A549 (cell line): ENCODE results near the gene ASPSCR1.

ENCODE experiments used
- BHLHE40 ChIP-seq: IDR thresholded peaks from 2 replicates; pipeline ENCODE4 v1.6.1; 2012; ENCODE audit warnings: low read depth, low read length, inconsistent platforms
- ELK1 ChIP-seq: fragments of 150-350 bp; IDR thresholded peaks from 2 replicates; pipeline ENCODE4 v1.6.1; 2014; ENCODE audit warnings: low read depth, mild to moderate bottlenecking, low read length
- FOXS1 ChIP-seq: fragments of 250-450 bp; sonication (Bioruptor Pico); IDR thresholded peaks from 2 replicates; pipeline ENCODE4 v1.5.0; 2020; ENCODE audit warnings: mild to moderate bottlenecking, moderate library complexity
- HES2 ChIP-seq: fragments of >200 bp; sonication (Bioruptor Twin); formaldehyde crosslinking; IDR thresholded peaks from 2 replicates; pipeline ENCODE4 v1.6.1; 2016
- JUN ChIP-seq, 2 experiments: fragments of >200 bp; sonication (Bioruptor Twin); formaldehyde crosslinking; IDR thresholded peaks; 2 replicates in 1 of 2; 3 replicates in 1 of 2; pipeline ENCODE4 v1.6.1; 2016 to 2017
- MAZ ChIP-seq: fragments of 150-350 bp; IDR thresholded peaks from 2 replicates; pipeline ENCODE4 v1.6.1; 2014; ENCODE audit warnings: antibody characterized with exemption, low read depth, low read length, borderline replicate concordance
- MYC ChIP-seq: IDR thresholded peaks from 2 replicates; pipeline ENCODE4 v1.6.1; 2012; ENCODE audit warnings: mild to moderate bottlenecking, inconsistent platforms, low read length, improper control_type of control experiment, borderline replicate concordance
- PHF8 ChIP-seq: fragments of 200-600 bp; sonication (generic); IDR thresholded peaks from 2 replicates; pipeline ENCODE4 v1.6.1; 2016; ENCODE audit warnings: low read depth, mild to moderate bottlenecking, antibody characterized with exemption, moderate library complexity, borderline replicate concordance
- POLR2A ChIP-seq: IDR thresholded peaks from 2 replicates; pipeline ENCODE4 v1.6.1; 2012; ENCODE audit warnings: mild to moderate bottlenecking, low read length
- SREBF2 ChIP-seq: fragments of 450-650 bp; IDR thresholded peaks from 2 replicates; pipeline ENCODE4 v1.6.1; 2014; ENCODE audit warnings: mild to moderate bottlenecking, moderate library complexity
- TF ChIP-seq, protein P1 (sequence below): fragments of >200 bp; sonication (Bioruptor Twin); formaldehyde crosslinking; IDR thresholded peaks from 3 replicates; pipeline ENCODE4 v1.5.1; 2016
- TF ChIP-seq, protein P2 (sequence below): IDR thresholded peaks from 2 replicates; pipeline ENCODE4 v1.6.1; 2012
- TF ChIP-seq, protein P3 (sequence below): fragments of 200-600 bp; sonication (generic); IDR thresholded peaks from 2 replicates; pipeline ENCODE4 v1.6.1; 2016; ENCODE audit warnings: antibody characterized with exemption, mild to moderate bottlenecking, moderate library complexity

- TF ChIP-seq, protein P1, sequence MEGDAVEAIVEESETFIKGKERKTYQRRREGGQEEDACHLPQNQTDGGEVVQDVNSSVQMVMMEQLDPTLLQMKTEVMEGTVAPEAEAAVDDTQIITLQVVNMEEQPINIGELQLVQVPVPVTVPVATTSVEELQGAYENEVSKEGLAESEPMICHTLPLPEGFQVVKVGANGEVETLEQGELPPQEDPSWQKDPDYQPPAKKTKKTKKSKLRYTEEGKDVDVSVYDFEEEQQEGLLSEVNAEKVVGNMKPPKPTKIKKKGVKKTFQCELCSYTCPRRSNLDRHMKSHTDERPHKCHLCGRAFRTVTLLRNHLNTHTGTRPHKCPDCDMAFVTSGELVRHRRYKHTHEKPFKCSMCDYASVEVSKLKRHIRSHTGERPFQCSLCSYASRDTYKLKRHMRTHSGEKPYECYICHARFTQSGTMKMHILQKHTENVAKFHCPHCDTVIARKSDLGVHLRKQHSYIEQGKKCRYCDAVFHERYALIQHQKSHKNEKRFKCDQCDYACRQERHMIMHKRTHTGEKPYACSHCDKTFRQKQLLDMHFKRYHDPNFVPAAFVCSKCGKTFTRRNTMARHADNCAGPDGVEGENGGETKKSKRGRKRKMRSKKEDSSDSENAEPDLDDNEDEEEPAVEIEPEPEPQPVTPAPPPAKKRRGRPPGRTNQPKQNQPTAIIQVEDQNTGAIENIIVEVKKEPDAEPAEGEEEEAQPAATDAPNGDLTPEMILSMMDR: no peak
- TF ChIP-seq POLR2A: no peak
- TF ChIP-seq, protein P2, sequence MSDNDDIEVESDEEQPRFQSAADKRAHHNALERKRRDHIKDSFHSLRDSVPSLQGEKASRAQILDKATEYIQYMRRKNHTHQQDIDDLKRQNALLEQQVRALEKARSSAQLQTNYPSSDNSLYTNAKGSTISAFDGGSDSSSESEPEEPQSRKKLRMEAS: no peak
- TF ChIP-seq HES2: no peak
- TF ChIP-seq, protein P3, sequence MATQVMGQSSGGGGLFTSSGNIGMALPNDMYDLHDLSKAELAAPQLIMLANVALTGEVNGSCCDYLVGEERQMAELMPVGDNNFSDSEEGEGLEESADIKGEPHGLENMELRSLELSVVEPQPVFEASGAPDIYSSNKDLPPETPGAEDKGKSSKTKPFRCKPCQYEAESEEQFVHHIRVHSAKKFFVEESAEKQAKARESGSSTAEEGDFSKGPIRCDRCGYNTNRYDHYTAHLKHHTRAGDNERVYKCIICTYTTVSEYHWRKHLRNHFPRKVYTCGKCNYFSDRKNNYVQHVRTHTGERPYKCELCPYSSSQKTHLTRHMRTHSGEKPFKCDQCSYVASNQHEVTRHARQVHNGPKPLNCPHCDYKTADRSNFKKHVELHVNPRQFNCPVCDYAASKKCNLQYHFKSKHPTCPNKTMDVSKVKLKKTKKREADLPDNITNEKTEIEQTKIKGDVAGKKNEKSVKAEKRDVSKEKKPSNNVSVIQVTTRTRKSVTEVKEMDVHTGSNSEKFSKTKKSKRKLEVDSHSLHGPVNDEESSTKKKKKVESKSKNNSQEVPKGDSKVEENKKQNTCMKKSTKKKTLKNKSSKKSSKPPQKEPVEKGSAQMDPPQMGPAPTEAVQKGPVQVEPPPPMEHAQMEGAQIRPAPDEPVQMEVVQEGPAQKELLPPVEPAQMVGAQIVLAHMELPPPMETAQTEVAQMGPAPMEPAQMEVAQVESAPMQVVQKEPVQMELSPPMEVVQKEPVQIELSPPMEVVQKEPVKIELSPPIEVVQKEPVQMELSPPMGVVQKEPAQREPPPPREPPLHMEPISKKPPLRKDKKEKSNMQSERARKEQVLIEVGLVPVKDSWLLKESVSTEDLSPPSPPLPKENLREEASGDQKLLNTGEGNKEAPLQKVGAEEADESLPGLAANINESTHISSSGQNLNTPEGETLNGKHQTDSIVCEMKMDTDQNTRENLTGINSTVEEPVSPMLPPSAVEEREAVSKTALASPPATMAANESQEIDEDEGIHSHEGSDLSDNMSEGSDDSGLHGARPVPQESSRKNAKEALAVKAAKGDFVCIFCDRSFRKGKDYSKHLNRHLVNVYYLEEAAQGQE: no peak
- no peak for TF ChIP-seq MAZ
- TF ChIP-seq FOXS1 (CRISPR knock-in tag): no peak
- no peak for TF ChIP-seq ELK1
- TF ChIP-seq MYC: no peak
- no peak for TF ChIP-seq JUN (IDR thresholded peaks at IDR 0.05)
- no peak for TF ChIP-seq BHLHE40
- TF ChIP-seq SREBF2: no peak
- TF ChIP-seq PHF8: no peak
Measured at GRCh38 chr17:82018152-82018988, 40.9 kb downstream of the ASPSCR1 start.
